ENCODE results near the gene ZNF200.

GRCh38 chr16:3216263-3216640 is 18.7 kb downstream of the ZNF200 start:
- TF ChIP-seq, protein P1, sequence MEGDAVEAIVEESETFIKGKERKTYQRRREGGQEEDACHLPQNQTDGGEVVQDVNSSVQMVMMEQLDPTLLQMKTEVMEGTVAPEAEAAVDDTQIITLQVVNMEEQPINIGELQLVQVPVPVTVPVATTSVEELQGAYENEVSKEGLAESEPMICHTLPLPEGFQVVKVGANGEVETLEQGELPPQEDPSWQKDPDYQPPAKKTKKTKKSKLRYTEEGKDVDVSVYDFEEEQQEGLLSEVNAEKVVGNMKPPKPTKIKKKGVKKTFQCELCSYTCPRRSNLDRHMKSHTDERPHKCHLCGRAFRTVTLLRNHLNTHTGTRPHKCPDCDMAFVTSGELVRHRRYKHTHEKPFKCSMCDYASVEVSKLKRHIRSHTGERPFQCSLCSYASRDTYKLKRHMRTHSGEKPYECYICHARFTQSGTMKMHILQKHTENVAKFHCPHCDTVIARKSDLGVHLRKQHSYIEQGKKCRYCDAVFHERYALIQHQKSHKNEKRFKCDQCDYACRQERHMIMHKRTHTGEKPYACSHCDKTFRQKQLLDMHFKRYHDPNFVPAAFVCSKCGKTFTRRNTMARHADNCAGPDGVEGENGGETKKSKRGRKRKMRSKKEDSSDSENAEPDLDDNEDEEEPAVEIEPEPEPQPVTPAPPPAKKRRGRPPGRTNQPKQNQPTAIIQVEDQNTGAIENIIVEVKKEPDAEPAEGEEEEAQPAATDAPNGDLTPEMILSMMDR (conservative IDR thresholded peaks at IDR 0.05; ENCODE audit: low read length): no peak
- TF ChIP-seq EZH2phosphoT487 (IDR thresholded peaks at IDR 0.05; ENCODE audit: borderline replicate concordance): no peak
